Caki2 (cell line): Measurements from ENCODE around the gene RANGAP1. TPM values are rescaled to one million over a fixed set of nuclear protein-coding genes. Genes with fewer than 3 reads are reported as not detected.

ENCODE experiments used
- DNase-seq: peaks from one replicate; pipeline ENCODE4 v3.0.0-alpha.2; 2015; ENCODE audit warnings: low read depth
- in situ Hi-C: cut with HindIII; loops from 2 replicates; pipeline ENCODE4 v1.10.0; 2016; ENCODE audit warnings: low sequenced_read_pairs, low pct_unique_long_range_greater_than_20kb, mixed read lengths
- total RNA-seq: library from RNA; depleted of rRNA; stranded (reverse); fragments of >200 nt; shearing (Covaris generic); gene quantifications from 2 replicates; pipeline ENCODE4 v1.2.3, GENCODE V29; 2014; ENCODE audit warnings: low replicate concordance; rRNA removed

RANGAP1 gene
- total RNA-seq, 1 experiment from 2014 or later: 208 TPM

DNA sequence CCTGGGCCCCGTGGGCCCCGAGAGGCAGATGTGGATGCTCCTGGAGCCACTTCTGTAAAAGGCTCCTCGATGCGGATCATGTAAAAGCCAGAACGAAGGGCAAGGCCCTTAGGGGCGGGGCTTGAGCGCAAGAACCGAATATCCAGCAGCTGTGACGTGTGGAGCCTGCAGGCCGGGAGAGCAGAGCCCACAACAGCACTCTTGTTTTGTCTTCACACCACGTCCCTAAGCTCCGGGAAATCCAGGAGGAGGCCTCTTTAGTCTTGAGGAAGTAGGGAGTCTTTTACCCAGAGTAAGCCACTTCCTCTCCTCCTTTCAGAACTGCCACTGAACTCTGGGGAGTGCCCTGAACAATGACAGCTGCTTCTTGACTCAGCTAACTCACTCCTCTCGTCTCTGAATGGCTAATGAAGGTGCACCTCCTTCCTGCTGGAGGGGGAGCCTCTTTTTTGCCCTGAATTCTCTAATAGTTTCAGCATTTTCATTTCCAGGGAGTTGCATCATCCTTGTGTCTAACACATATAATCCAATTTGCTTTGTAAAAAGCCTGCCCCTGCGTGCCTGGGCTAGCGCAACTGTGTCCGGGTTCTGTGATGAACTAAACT is 68.3 kb downstream of the RANGAP1 start:
- in situ Hi-C loops: no loop called here
- peak; percentile 33 for DNase-seq

DNA sequence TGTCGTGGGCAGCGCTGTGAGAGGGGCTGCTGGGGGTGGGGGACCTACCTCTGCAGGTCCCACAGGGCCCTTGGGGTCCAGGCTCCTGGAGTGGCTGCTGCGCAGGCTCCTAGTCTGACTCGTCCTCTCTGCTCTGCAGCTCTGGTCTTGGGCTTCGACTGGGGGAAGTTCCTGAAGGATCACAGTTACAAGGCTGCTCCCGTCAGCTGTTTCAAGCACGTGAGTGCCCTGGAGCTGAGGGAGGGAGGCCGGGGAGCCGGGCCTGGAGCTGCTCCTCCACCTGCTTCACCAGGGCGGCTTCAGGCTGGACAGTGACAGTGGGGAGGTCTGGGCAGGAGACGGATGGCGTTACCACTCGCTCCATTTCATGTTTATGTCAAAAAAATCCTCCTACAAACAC is 69.0 kb downstream of the RANGAP1 start:
- in situ Hi-C loops: no loop called here
- no peak for DNase-seq

DNA sequence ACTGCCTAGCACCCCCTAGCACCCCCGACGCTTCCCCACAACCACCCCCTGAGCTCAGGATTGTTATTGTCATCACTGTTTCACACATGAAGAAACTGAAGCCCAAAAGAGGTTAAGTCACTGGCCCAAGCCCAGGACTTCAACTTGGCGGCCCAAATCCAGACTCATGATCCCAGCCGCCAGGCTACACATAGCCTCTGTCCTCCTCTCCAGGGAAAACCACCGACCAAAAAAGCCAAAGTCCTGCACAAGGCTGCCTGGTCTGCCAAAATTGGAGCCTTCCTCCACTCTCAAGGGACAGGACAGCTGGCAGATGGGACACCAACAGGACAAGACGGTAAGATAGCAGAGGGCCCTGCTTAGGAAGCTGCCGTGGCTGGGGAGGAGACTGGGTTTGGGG is 70.1 kb downstream of the RANGAP1 start:
- in situ Hi-C loops: no loop called here

DNA sequence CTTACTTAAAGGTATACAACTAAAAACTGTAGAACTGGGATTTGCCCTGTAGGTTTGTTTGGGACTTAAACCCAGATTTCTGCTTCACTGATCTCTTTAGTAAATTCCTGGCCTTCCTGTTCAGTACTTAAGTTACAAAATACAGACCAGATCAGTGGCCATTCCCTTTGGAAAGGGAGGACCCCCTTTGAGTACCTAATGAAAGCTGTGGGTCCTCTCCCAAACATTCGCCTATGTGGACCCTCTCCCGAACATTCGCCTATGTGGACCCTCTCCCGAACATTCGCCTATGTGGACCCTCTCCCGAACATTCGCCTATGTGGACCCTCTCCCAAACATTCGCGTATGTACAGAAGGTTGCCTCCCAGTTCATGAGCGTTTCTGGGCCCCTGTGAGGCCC is 70.6 kb downstream of the RANGAP1 start:
- no peak for DNase-seq
- in situ Hi-C loops: no loop called here

More for the DNA sequence above, 70.1 kb downstream of the RANGAP1 start:
- DNase-seq: no peak

DNA sequence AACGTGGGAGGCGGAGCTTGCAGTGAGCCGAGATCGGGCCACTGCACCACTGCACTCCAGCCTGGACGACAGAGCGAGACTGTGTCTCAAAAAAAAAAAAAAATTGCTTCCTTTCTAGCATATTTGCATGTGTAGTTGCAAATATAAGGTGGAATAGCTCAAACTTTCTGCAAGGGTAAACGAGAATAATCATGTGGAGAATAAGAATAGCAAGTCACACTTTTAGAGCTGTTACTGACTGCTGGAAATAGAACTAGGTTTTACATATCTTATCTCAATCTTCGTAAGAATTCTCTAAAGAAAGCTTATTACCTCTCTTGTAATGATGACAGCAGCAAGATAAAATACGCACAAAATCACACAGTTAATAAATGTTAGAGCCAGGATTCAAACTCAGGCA is 79.3 kb downstream of the RANGAP1 start:
- in situ Hi-C loops: no loop called here
- DNase-seq: no peak

DNA sequence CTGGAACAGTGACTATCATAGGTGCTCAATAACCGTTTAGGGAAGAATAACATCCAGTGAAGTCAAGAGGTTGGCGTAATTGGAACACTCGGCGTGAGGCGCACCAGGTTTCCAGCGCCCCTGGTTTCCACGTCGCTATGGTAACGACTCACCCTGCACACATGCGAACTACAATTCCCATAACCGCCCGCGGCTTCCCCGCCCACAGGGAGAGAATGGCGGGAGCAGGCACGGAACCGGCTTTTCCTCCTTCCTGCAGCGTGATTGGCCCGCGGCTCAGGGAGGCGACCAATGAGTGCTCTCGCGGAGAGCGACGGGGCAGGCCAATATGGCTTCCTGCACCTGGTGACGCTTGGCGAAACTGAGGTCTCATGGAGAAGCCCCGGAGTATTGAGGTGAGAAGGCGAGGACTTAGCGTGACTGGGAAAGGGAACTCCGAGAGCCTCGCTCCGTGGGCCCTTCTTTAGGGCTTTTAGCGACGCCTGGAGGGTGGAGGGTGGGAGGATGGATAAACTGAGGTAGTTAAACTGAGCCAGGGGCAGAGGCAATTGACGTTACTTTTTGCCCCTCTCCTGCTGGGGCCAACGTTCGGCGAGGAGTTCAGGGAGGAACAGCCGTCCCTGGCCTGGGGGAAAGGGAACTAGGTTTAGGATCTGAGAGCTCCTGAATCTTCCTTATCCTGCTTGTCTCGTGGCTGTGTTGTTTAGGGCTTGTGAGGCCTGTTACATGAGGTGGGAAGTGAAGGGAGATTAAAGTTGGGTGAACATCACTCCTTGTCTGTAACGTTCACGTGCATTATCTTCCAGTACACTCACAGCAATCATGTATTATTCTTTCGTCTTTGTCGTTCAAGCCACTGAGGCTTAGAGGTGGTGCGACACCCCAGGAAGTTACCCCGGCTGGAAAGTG is 80.7 kb downstream of the RANGAP1 start, which contains the start of gene L3MBTL2:
TSS of gene L3MBTL2 (plus strand) at position 321 of the 909 bp plus-strand sequence. CDS start at position 372, 51 bp downstream.
- DNase-seq: peak; percentile 97
- in situ Hi-C loops: no loop called here

DNA sequence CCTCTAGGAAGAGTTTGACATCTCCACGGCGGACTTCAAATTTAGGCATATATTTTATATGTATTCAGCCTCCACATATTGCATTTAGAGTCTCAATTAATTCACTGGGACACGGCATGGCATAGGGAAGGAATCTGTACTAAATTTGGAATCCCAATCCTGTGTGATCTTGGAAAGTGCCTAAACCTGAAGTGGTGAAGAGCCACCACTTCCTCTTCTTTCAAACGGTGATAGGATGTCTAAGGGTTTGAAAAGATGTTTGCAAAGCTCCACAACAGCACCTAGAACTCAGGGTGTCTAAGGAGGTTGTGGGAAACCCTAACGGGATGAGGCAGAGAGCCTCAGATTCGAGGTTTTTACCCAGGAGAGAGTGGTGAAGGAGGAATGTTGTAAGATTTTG is 81.9 kb downstream of the RANGAP1 start:
- in situ Hi-C loops: no loop called here
- no peak for DNase-seq

DNA sequence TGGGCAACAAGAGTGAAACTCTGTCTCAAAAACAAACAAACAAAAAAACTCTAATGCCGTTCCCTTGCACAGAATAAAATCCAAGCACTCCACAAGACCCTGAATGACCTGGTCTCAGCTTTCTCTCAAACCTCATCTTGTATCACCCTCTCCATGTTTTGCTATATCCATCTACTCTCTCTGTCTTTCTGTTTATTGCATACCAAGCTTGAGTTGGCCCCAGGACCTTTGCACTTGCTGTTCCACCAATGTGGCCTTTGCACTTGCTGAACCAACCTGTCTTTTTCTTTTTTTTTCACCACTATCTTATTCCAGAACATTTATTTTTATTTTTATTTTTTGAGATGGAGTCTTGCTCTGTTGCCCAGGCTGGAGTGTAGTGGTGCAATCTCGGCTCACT is 82.9 kb downstream of the RANGAP1 start:
- in situ Hi-C loops: no loop called here
- no peak for DNase-seq

DNA sequence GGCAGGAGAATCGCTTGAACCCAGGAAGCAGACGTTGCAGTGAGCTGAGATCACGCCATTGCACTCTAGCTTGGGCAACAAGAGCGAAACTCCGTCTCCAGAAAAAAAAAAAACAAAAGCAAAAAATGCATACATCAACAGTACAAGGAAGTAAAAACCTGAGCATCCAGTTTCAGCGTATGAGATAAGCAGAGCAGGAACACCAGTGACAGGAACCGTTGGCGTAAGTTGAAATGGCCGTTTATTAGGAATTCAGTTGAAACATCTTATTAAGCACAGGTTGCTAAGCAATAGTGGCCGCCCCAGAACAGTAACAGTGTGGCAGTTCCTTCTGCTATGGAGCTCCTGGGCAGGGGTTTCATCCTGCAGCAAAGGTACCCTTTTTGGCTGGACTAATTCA is 84.8 kb downstream of the RANGAP1 start:
- in situ Hi-C loops: no loop called here

DNA sequence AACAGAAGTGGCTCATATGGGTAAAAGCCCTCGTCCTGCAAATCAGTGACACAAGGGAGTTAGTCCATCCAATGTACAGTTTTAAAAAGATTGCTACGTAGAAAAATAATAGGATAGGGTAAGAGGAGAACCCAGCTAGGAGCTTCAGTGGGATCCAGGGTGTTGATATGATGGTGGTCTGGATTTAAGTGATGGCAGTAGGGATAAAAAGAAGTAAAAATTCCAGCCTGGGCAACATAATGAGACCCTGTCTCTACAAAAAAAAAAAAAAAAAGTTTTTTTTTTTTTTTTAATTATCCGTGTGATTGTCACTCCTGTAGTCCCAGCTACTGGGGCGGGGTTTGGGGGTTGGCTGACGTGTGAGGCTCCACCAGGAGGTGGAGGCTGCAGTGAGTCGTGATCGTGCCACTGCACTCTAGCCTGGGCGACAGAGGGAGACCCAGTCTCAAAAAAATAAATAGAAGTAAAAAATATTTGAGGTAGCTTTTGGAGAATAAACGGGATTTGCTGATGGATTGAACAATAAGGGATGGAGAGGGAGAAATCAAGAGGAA is 87.9 kb downstream of the RANGAP1 start:
- peak; percentile 54 for DNase-seq
- in situ Hi-C loops: no loop called here

More for the DNA sequence above, 84.8 kb downstream of the RANGAP1 start:
- no peak for DNase-seq

DNA sequence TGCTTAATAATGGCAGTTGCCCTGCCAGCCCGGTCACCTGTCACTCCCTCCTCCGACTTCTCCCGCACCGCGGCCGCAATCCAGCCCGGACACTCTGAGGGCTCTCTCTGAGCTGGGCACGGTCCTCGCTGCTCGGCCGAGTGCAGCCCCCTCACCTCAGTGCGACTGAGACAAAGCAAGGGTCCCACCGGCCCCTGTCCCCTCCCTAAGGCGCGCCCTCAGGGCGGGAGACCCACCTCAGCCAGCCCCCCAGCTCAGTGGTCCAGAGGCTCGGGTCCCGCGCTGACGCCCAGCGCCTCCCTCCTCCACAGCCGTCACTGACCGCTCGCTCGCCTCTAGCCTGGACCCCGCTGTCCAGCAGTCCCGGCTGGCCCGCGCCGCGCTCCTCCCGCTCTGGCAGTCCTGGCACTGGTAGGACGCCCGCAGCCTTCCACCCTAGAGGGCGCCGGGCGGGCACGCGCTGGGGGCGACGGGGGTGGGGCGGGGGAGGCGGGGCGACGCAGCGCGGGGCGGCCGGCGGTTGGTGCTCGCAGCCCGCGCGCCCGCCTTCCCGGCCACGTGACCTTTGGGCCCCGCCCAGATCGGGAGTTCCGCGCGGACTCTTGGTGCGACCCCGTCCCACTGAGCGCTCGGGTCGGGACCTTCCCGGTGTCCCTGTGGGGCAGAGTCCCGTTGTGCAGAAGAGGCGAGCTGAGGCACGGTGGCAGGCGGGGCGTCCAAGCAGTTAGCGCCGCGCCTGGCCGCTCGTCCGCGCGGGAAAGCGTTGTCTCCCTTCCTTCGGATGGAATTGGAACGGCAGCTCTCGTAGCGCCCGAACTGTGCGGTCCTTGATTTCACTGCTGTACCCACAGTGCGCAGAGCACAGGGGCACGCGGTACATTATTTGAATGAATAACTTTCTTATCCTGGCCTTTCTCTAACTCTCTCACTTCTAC is 88.7 kb downstream of the RANGAP1 start:
- in situ Hi-C loops: no loop called here
- DNase-seq: peak; percentile 84

Other genes starting within 250 kb of the RANGAP1 start
- gene EP300, start 193.6 kb downstream of the RANGAP1 start, total RNA-seq: 12.7 and 37.1 TPM in 2 replicates
- 42.2 and 51.5 TPM in 2 replicates for gene L3MBTL2, start 80.9 kb downstream of the RANGAP1 start, total RNA-seq
- not detected in 2 replicates for gene CHADL, start 45.3 kb downstream of the RANGAP1 start, total RNA-seq
- 64.1 and 83.8 TPM in 2 replicates for gene ZC3H7B, start 15.3 kb upstream of the RANGAP1 start, total RNA-seq
- gene TEF, start 95.8 kb upstream of the RANGAP1 start, total RNA-seq: 13.5 and 14.2 TPM in 2 replicates
- gene TOB2, start 160.6 kb upstream of the RANGAP1 start, total RNA-seq: 24.2 and 30.9 TPM in 2 replicates
- 131 and 134 TPM in 2 replicates for gene PHF5A, start 182.5 kb upstream of the RANGAP1 start, total RNA-seq
- 117 and 152 TPM in 2 replicates for gene ACO2, start 182.9 kb upstream of the RANGAP1 start, total RNA-seq